Measurements from ENCODE around the gene D2HGDH. TPM values are rescaled to one million over a fixed set of nuclear protein-coding genes. Genes with fewer than 3 reads are reported as not detected.

D2HGDH gene
- total and polyA plus RNA-seq, 2 of the 13 experiments (the other 11 are each of a cell fraction or from before 2014, with no cell fraction given), result 19.2 to 20.3 TPM

- TF ChIP-seq, protein P1, sequence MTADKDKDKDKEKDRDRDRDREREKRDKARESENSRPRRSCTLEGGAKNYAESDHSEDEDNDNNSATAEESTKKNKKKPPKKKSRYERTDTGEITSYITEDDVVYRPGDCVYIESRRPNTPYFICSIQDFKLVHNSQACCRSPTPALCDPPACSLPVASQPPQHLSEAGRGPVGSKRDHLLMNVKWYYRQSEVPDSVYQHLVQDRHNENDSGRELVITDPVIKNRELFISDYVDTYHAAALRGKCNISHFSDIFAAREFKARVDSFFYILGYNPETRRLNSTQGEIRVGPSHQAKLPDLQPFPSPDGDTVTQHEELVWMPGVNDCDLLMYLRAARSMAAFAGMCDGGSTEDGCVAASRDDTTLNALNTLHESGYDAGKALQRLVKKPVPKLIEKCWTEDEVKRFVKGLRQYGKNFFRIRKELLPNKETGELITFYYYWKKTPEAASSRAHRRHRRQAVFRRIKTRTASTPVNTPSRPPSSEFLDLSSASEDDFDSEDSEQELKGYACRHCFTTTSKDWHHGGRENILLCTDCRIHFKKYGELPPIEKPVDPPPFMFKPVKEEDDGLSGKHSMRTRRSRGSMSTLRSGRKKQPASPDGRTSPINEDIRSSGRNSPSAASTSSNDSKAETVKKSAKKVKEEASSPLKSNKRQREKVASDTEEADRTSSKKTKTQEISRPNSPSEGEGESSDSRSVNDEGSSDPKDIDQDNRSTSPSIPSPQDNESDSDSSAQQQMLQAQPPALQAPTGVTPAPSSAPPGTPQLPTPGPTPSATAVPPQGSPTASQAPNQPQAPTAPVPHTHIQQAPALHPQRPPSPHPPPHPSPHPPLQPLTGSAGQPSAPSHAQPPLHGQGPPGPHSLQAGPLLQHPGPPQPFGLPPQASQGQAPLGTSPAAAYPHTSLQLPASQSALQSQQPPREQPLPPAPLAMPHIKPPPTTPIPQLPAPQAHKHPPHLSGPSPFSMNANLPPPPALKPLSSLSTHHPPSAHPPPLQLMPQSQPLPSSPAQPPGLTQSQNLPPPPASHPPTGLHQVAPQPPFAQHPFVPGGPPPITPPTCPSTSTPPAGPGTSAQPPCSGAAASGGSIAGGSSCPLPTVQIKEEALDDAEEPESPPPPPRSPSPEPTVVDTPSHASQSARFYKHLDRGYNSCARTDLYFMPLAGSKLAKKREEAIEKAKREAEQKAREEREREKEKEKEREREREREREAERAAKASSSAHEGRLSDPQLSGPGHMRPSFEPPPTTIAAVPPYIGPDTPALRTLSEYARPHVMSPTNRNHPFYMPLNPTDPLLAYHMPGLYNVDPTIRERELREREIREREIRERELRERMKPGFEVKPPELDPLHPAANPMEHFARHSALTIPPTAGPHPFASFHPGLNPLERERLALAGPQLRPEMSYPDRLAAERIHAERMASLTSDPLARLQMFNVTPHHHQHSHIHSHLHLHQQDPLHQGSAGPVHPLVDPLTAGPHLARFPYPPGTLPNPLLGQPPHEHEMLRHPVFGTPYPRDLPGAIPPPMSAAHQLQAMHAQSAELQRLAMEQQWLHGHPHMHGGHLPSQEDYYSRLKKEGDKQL (CRISPR knock-in tag; IDR thresholded peaks at IDR 0.05; ENCODE audit: low read depth), result no peak
- TF ChIP-seq ZNF331 (CRISPR knock-in tag; IDR thresholded peaks at IDR 0.05), result no peak
- no peak for TF ChIP-seq ZBTB10 (CRISPR knock-in tag; IDR thresholded peaks at IDR 0.05; ENCODE audit: borderline replicate concordance)
- peak; percentile 40 for TF ChIP-seq RBM22 (optimal IDR thresholded peaks at IDR 0.05; ENCODE audit: low read length)
- no peak for TF ChIP-seq HOXA5 (CRISPR knock-in tag; IDR thresholded peaks at IDR 0.05)
- no peak for TF ChIP-seq CEBPG (CRISPR knock-in tag; IDR thresholded peaks at IDR 0.05)
- TF ChIP-seq NCOA2 (CRISPR knock-in tag; IDR thresholded peaks at IDR 0.05), result 0 out of 2 replicates have a peak, but pooled peaks have one; percentile 16
- peak; percentile 96 for TF ChIP-seq ZBTB38 (CRISPR knock-in tag; IDR thresholded peaks at IDR 0.05)
- 0 out of 2 replicates have a peak, but pooled peaks have one; percentile 33 for TF ChIP-seq ZNF451 (CRISPR knock-in tag; IDR thresholded peaks at IDR 0.05)
- peak; percentile 27; the same call in 1 of the 2 replicates for TF ChIP-seq TFDP1 (CRISPR knock-in tag; IDR thresholded peaks at IDR 0.05; ENCODE audit: borderline replicate concordance)
- no peak for TF ChIP-seq CCDC6 (CRISPR knock-in tag; IDR thresholded peaks at IDR 0.05)
- TF ChIP-seq NFKBIZ (CRISPR knock-in tag; IDR thresholded peaks at IDR 0.05), result no peak
- TF ChIP-seq ELF3 (CRISPR knock-in tag; IDR thresholded peaks at IDR 0.05), result peak; percentile 50; the same call in 1 of the 2 replicates
- 0 out of 2 replicates have a peak, but pooled peaks have one; percentile 34 for TF ChIP-seq DRAP1 (CRISPR knock-in tag; IDR thresholded peaks at IDR 0.05)
- TF ChIP-seq PREB (CRISPR knock-in tag; IDR thresholded peaks at IDR 0.05), result no peak
- TF ChIP-seq, protein P2, sequence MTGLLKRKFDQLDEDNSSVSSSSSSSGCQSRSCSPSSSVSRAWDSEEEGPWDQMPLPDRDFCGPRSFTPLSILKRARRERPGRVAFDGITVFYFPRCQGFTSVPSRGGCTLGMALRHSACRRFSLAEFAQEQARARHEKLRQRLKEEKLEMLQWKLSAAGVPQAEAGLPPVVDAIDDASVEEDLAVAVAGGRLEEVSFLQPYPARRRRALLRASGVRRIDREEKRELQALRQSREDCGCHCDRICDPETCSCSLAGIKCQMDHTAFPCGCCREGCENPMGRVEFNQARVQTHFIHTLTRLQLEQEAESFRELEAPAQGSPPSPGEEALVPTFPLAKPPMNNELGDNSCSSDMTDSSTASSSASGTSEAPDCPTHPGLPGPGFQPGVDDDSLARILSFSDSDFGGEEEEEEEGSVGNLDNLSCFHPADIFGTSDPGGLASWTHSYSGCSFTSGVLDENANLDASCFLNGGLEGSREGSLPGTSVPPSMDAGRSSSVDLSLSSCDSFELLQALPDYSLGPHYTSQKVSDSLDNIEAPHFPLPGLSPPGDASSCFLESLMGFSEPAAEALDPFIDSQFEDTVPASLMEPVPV (CRISPR knock-in tag; IDR thresholded peaks at IDR 0.05), result no peak
- TF ChIP-seq ZKSCAN1 (IDR thresholded peaks at IDR 0.05; ENCODE audit: low read length), result no peak
These were observed 82.8 kb downstream of the D2HGDH start (continued) for GRCh38 chr2:241817126-241817820.

All from HepG2 (cell line).